ENCODE data around the gene FOXP1. TPM values are rescaled to one million over a fixed set of nuclear protein-coding genes. Genes with fewer than 3 reads are reported as not detected.

Gene FOXP1
- polyA plus RNA-seq, 1 donor (not counting 4 experiments of a cell fraction or from before 2014, with no cell fraction given), result 14.6 TPM

DNA sequence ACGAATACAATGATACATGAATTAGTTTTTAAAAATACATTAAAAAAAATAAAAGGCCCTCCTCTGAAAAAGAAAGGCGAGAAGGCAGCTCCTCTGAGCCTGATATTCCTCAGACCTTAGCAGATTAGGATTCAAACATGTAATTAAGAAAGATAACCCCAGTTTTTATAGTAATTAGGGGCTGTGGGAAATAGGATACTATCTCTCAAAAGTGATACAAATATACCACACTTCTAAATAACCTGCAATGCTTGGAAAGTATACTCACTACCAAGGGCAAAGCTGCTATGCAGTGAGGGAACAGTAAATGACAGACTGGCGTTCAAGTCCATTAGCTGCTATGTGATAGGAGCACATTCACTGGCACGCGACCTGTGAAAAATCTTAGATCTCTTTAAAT is 445.1 kb downstream of the FOXP1 start:
- no peak overlapping the region for H2AFZ ChIP-seq (ENCODE audit: control insufficient read depth, low read length)
- H3K9me3 ChIP-seq (ENCODE audit: control insufficient read depth, low read depth, low read length), result no peaks in the 10 kb centered on the region
- no peak for DNase-seq (ENCODE audit: low read depth, low spot score)
- H3K79me2 ChIP-seq (ENCODE audit: control insufficient read depth, insufficient read depth, low read length), result no peaks in the 10 kb centered on the region
- H3K27me3 ChIP-seq (ENCODE audit: control insufficient read depth, extremely low read depth, insufficient read depth, low read length), result no peaks in the 10 kb centered on the region
- dilution Hi-C loops (cut with MboI; ENCODE audit: extremely low pct_ligation_motif_present, low sequenced_read_pairs), result no loop called here
- TF ChIP-seq CTCF (optimal IDR thresholded peaks at IDR 0.05 in 1 of 3, IDR thresholded peaks at IDR 0.05 in 1 of 3, conservative IDR thresholded peaks at IDR 0.05 in 1 of 3; ENCODE audit: extremely low read depth in 1 of 3, insufficient read depth in 2 of 3, low read length in 3 of 3) (no peak), EZH2 (IDR thresholded peaks at IDR 0.05; ENCODE audit: low read length) (no peak)
- no peak overlapping the region for H3K4me2 ChIP-seq (ENCODE audit: control insufficient read depth, extremely low read depth, insufficient read depth, low read depth, low read length)
- H3K4me3 ChIP-seq (ENCODE audit: control insufficient read depth in 2 of 3, extremely low read depth in 1 of 3, insufficient read depth in 2 of 3, low read depth in 1 of 3, low read length in 3 of 3), result no peak overlapping the region
- H3K27ac ChIP-seq (ENCODE audit: control insufficient read depth, insufficient read depth, low read length), result no peak overlapping the region
- H4K20me1 ChIP-seq (ENCODE audit: control insufficient read depth, extremely low read depth, insufficient read depth, low read length), result no peaks in the 10 kb centered on the region
- no peak for FAIRE-seq
- no peaks in the 10 kb centered on the region for H3K36me3 ChIP-seq (ENCODE audit: control insufficient read depth in 2 of 2, extremely low read depth in 1 of 2, insufficient read depth in 2 of 2, low read length in 2 of 2)
- H3K4me1 ChIP-seq (ENCODE audit: control insufficient read depth, extremely low read depth, insufficient read depth, low read length), result no peaks in the 10 kb centered on the region
- H3K9me1 ChIP-seq (ENCODE audit: control insufficient read depth, extremely low read depth, insufficient read depth, low read length), result no peaks in the 10 kb centered on the region
- H3K9ac ChIP-seq (ENCODE audit: control insufficient read depth, extremely low read depth, insufficient read depth, low read length), result no peak overlapping the region

DNA sequence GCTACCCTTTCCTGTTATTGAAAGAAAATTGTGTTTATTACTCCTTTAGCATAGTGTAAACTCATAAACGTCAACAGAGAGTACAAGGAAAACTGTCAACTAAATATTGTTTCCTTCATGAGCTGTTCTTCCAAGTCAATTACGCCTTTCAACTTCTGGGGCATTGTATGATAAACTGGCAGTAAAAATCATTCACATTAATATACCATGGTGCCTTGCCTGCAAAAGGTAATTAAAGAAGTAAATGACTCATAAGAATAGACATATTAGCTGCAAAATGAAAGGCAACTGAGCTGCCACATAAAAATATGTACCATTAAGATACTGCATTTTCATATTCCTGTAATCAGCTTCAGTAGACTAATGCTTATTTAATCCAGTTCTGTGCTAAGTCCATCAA is 447.3 kb downstream of the FOXP1 start:
- TF ChIP-seq EZH2 (IDR thresholded peaks at IDR 0.05; ENCODE audit: low read length) (no peak), CTCF (optimal IDR thresholded peaks at IDR 0.05 in 1 of 3, IDR thresholded peaks at IDR 0.05 in 1 of 3, conservative IDR thresholded peaks at IDR 0.05 in 1 of 3; ENCODE audit: extremely low read depth in 1 of 3, insufficient read depth in 2 of 3, low read length in 3 of 3) (no peak)
- dilution Hi-C loops (cut with MboI; ENCODE audit: extremely low pct_ligation_motif_present, low sequenced_read_pairs), result no loop called here
- Histone ChIP-seq H3K27me3 (ENCODE audit: control insufficient read depth, extremely low read depth, insufficient read depth, low read length) (no peaks in the 10 kb centered on the region), H3K79me2 (ENCODE audit: control insufficient read depth, insufficient read depth, low read length) (no peaks in the 10 kb centered on the region), H3K9me1 (ENCODE audit: control insufficient read depth, extremely low read depth, insufficient read depth, low read length) (no peaks in the 10 kb centered on the region), H3K9me3 (ENCODE audit: control insufficient read depth, low read depth, low read length) (no peaks in the 10 kb centered on the region), H3K27ac (ENCODE audit: control insufficient read depth, insufficient read depth, low read length) (no peak overlapping the region), H3K4me3 (ENCODE audit: control insufficient read depth in 2 of 3, extremely low read depth in 1 of 3, insufficient read depth in 2 of 3, low read depth in 1 of 3, low read length in 3 of 3) (no peak overlapping the region), H3K9ac (ENCODE audit: control insufficient read depth, extremely low read depth, insufficient read depth, low read length) (no peak overlapping the region), H3K4me2 (ENCODE audit: control insufficient read depth, extremely low read depth, insufficient read depth, low read depth, low read length) (no peak overlapping the region), H2AFZ (ENCODE audit: control insufficient read depth, low read length) (no peak overlapping the region), H3K4me1 (ENCODE audit: control insufficient read depth, extremely low read depth, insufficient read depth, low read length) (no peaks in the 10 kb centered on the region), H4K20me1 (ENCODE audit: control insufficient read depth, extremely low read depth, insufficient read depth, low read length) (no peaks in the 10 kb centered on the region), H3K36me3 (ENCODE audit: control insufficient read depth in 2 of 2, extremely low read depth in 1 of 2, insufficient read depth in 2 of 2, low read length in 2 of 2) (no peaks in the 10 kb centered on the region)
- no peak for FAIRE-seq
- no peak for DNase-seq (ENCODE audit: low read depth, low spot score)

All from keratinocyte (primary cell).